Activated T-cell treated with anti-CD3 and anti-CD28 coated beads, Interleukin-2, amount 50 U/mL, for 4 hours (primary cell): ENCODE data around the gene FOXO1. TPM values are rescaled to one million over a fixed set of nuclear protein-coding genes. Genes with fewer than 3 reads are reported as not detected.

Source experiments
- ATAC-seq, 2 donors: fragments of 200-7000 bp; cut with Tn5 transposase; one replicate each; pipeline ENCODE4 v1.10.0; 2021
- DNase-seq: peaks from one replicate; pipeline ENCODE4 v3.0.0-alpha.2; 2020
- H3K27me3 Mint-ChIP-seq: one replicate; pipeline ENCODE4 v1.8.0; 2021; ENCODE audit warnings: low read depth, mixed read lengths
- H3K36me3 Mint-ChIP-seq: one replicate; pipeline ENCODE4 v1.8.0; 2022; ENCODE audit warnings: mixed read lengths; ENCODE audit not compliant: insufficient read depth
- H3K4me1 Mint-ChIP-seq: one replicate; pipeline ENCODE4 v1.8.0; 2021; ENCODE audit warnings: low read depth, mixed read lengths
- H3K4me3 Mint-ChIP-seq: one replicate; pipeline ENCODE4 v1.8.0; 2021; ENCODE audit warnings: mild to moderate bottlenecking, moderate library complexity, mixed read lengths
- H3K9me3 Mint-ChIP-seq: one replicate; pipeline ENCODE4 v1.8.0; 2021; ENCODE audit warnings: mixed read lengths
- total RNA-seq, 3 donors: library from RNA; stranded (reverse); gene quantifications; one replicate each; pipeline ENCODE4 v1.2.1, GENCODE V29; 2021

Gene FOXO1
- total RNA-seq, 3 donors from 2014 or later = 61.1 to 64.0 (median 62.7) TPM

GRCh38 chr13:40596484-40596883, 70.0 kb downstream of the FOXO1 start:
- H3K4me1 Mint-ChIP-seq = peaks cover 93% of the 10 kb centered on the region
- no peak for DNase-seq
- peak in 1 of 2 donors; percentile 7 for ATAC-seq
- peak overlapping the region; percentile 20 for H3K4me3 Mint-ChIP-seq
- H3K9me3 Mint-ChIP-seq = no peaks in the 10 kb centered on the region
- no peaks in the 10 kb centered on the region for H3K27me3 Mint-ChIP-seq
- peaks cover 10% of the 10 kb centered on the region for H3K36me3 Mint-ChIP-seq

GRCh38 chr13:40595693-40596092, 70.7 kb downstream of the FOXO1 start:
- H3K27me3 Mint-ChIP-seq = no peaks in the 10 kb centered on the region

GRCh38 chr13:40592035-40592434, 74.4 kb downstream of the FOXO1 start:
- peaks cover 96% of the 10 kb centered on the region for H3K4me1 Mint-ChIP-seq

More at GRCh38 chr13:40595693-40596092, 70.7 kb downstream of the FOXO1 start:
- Mint-ChIP-seq H3K4me3 (no peak overlapping the region), H3K36me3 (peaks cover 16% of the 10 kb centered on the region), H3K9me3 (no peaks in the 10 kb centered on the region), H3K4me1 (peaks cover 96% of the 10 kb centered on the region)
- ATAC-seq = no peak
- DNase-seq = no peak

DNA sequence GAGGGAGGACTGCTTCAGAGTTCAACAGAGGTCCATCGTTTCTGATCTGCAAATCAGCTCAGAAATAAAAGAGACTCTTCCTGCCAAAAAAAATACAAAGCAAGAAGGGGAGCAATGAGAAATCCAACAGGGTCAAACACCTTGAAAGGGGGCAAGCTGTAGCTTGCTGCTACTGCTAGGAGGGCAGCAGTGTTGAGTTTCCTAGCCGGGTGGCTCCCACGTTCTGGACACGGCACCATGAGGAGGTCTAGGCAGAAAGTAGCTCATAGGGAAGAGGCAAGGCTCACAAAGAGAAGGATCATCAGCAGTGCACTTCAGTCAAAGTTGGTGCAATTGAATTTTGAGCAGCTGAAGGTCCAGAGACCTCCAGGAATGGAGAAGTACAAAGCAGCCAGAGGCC, 75.3 kb downstream of the FOXO1 start:
- Mint-ChIP-seq H3K4me3 (peak overlapping the region; percentile 39), H3K27me3 (no peaks in the 10 kb centered on the region), H3K4me1 (peaks cover 96% of the 10 kb centered on the region), H3K9me3 (no peaks in the 10 kb centered on the region), H3K36me3 (peaks cover 6% of the 10 kb centered on the region)
- no peak for ATAC-seq
- DNase-seq = no peak

More at GRCh38 chr13:40592035-40592434, 74.4 kb downstream of the FOXO1 start:
- no peak for ATAC-seq
- no peak for DNase-seq
- Mint-ChIP-seq H3K4me3 (peak overlapping the region; percentile 14), H3K36me3 (peaks cover 6% of the 10 kb centered on the region), H3K9me3 (no peaks in the 10 kb centered on the region), H3K27me3 (no peaks in the 10 kb centered on the region)

DNA sequence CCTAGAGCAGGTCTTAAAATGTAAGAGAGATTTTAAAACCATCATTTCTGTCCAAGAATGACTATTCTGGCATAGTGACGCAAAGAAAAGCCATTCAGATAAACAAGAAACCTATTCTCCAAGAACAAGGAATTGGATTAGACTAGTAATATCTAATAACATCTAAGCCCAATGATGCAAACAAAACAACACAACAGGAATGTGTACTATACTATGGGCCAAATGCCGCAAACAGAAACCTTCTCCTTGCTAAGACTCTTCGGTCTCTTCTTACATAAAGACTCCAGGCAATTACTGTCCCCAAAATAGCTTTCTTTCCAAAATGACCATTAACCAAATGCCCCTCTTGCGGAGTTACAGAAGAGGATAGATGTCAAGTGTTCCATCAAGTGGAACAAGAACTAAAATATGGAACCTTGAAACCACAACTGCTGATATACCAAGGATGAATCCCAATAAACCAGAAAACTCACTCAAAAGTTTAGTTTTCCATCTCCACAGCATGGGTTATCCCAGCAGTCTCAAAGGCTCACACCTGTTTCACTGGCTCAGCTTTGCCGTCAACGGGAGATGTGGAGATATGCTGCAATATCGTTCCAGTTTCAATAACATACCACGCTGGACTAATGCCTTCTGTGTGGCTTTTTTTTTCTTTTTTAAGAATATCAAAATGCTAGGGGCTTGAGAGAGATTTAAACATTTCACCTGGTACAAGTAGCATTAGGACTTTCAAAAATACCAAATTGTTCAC, 76.2 kb downstream of the FOXO1 start:
- H3K4me1 Mint-ChIP-seq = peaks cover 95% of the 10 kb centered on the region
- no peaks in the 10 kb centered on the region for H3K27me3 Mint-ChIP-seq
- H3K36me3 Mint-ChIP-seq = peaks cover 6% of the 10 kb centered on the region
- ATAC-seq = no peak
- peak overlapping the region; percentile 52 for H3K4me3 Mint-ChIP-seq
- H3K9me3 Mint-ChIP-seq = no peaks in the 10 kb centered on the region
- no peak for DNase-seq

DNA sequence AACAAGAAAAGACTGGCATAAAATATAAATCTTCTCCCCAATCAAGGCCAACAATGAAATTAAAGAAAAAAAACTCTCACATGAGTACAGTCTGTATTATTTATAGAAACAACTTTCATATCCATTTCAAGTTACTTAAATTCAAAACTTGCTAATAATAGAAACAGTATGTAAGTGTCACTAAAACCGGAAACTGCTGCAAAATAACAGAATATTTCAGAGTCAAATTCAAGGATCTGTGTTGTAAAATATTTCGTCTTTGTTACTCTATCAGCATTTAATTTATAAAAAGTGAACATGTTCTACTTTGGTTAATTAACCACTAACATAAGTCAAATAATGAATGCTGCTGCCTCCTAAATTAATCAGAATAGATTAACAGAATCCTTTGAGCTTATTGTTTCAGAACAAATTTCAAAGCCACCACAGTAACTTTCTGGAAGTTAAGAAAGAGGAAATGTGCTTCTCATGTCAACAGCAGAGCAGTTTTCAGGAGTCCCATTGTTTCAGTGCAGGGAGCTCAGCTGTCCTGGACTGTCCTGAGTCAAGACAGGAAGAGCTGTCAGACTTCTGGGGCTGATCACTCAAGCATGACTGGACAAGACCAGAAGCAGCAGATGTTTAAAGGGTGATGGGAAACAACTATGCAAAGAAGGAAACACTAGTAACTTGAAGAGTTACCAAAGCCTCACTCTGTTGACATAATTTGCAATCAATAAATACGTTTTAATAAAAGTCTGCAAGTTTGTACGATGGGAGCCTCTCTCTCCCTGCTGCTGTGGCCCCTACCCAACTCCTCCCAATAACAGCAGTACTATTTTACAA, 76.9 kb downstream of the FOXO1 start:
- peak; percentile 51 to 57 for ATAC-seq
- DNase-seq = no peak
- peaks cover 94% of the 10 kb centered on the region for H3K4me1 Mint-ChIP-seq
- H3K27me3 Mint-ChIP-seq = no peaks in the 10 kb centered on the region
- peak overlapping the region; percentile 52 for H3K4me3 Mint-ChIP-seq
- no peaks in the 10 kb centered on the region for H3K9me3 Mint-ChIP-seq
- H3K36me3 Mint-ChIP-seq = peaks cover 11% of the 10 kb centered on the region

- DNase-seq (no peak), ATAC-seq (no peak)
- Mint-ChIP-seq H3K4me3 (no peak overlapping the region), H3K27me3 (no peaks in the 10 kb centered on the region), H3K36me3 (peaks cover 17% of the 10 kb centered on the region), H3K9me3 (peaks cover 7% of the 10 kb centered on the region), H3K4me1 (peaks cover 90% of the 10 kb centered on the region)
Measured at GRCh38 chr13:40588101-40588500, 78.3 kb downstream of the FOXO1 start.

DNA sequence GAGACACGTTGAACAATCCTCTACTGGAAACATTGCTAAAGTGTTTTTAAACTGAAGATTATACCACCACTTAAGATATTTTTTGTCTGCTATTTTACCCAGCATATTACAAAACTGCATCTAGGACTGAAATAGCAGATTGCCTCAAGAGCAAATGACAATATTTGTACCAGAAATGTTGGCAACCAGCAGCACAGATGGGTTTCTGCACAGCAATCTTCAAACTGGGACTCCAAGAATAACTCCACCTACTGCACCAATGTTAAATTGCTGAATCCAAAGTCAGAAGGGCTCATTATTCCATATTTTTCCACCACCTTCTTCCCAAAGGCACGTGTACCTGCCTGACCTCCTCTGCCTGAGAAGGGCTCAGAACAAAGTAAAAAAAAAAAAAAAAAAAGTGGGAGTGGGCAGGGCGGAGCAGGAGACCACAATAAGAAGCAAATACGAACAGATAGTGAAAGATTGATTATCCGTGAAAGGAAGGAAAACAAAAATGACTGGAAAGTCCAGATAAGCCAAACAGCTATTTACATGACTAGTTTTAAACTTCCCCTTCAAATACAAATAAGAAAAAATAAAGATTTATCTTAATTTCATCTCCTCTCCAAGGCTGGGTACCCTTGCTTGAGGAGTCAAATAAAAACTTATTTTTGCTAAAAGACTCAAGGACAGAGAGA, 79.4 kb downstream of the FOXO1 start:
- DNase-seq (no peak), ATAC-seq (no peak)
- H3K9me3 Mint-ChIP-seq = peaks cover 12% of the 10 kb centered on the region
- H3K27me3 Mint-ChIP-seq = no peaks in the 10 kb centered on the region
- H3K4me1 Mint-ChIP-seq = peaks cover 90% of the 10 kb centered on the region
- peaks cover 21% of the 10 kb centered on the region for H3K36me3 Mint-ChIP-seq
- H3K4me3 Mint-ChIP-seq = no peak overlapping the region

- peaks cover 18% of the 10 kb centered on the region for H3K36me3 Mint-ChIP-seq
- peaks cover 89% of the 10 kb centered on the region for H3K4me1 Mint-ChIP-seq
- ATAC-seq (peak in 1 of 2 donors; percentile 25), DNase-seq (no peak)
- no peak overlapping the region for H3K4me3 Mint-ChIP-seq
- peaks cover 12% of the 10 kb centered on the region for H3K9me3 Mint-ChIP-seq
- no peaks in the 10 kb centered on the region for H3K27me3 Mint-ChIP-seq
Measured at GRCh38 chr13:40585911-40586471, 80.5 kb downstream of the FOXO1 start.

DNA sequence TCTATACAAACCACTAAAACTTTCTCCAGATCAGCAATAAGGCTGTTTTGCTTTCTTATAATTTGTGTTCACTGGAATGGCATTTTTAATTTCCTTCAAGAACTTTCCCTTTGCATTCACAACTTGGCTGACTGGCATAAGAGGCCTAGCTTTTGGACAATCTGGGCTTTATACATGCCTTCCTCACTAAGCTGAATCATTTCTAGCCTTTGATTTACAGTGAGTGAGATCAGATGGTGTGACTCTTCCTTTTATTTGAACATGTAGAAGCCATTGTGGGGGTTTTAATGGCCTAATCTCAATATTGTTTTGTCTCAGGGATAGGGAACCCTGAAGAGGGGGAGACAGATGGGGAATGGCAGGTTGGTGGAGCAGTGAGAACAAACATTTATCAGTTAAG, 82.7 kb downstream of the FOXO1 start:
- peaks cover 89% of the 10 kb centered on the region for H3K4me1 Mint-ChIP-seq
- H3K4me3 Mint-ChIP-seq = no peak overlapping the region
- DNase-seq = no peak
- peaks cover 12% of the 10 kb centered on the region for H3K9me3 Mint-ChIP-seq
- peaks cover 15% of the 10 kb centered on the region for H3K36me3 Mint-ChIP-seq
- no peaks in the 10 kb centered on the region for H3K27me3 Mint-ChIP-seq
- ATAC-seq = peak; percentile 29 to 33

DNA sequence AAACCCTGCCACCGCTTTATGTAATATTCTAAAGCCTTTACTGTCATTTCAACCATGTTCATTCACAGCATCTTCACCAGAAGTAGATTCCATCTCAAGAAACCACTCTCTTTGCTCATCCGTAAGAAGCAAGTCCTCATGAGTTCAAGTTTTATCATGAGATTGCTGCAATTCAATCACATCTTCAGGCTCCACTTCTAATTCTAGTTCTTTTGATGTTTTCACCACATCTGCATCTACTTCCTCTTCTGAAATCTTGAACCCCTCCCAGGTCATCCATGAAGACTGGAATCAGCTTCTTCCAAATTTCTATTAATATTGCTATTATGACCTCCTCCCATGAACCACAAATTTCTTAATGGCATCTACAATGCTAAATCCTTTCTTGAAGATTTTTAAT, 83.9 kb downstream of the FOXO1 start:
- no peak for ATAC-seq

DNA sequence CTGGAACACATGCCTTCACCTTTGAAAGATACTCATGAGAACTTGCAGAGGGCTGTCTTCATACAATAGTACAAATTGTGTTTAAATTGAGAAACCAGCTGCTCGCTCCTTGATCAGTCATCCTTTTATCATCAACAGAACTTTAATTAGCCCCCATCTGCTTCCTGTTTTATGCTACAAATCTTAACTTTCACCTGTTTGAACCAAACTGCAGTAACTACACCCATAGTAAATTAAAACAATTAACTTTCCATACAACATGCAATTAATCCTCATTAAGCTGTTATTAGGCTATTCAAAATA, 85.2 kb downstream of the FOXO1 start:
- H3K9me3 Mint-ChIP-seq = peaks cover 12% of the 10 kb centered on the region
- no peaks in the 10 kb centered on the region for H3K27me3 Mint-ChIP-seq
- H3K36me3 Mint-ChIP-seq = peaks cover 18% of the 10 kb centered on the region
- peak overlapping the region; percentile 15 for H3K4me3 Mint-ChIP-seq
- ATAC-seq (peak in 1 of 2 donors; percentile 14), DNase-seq (no peak)
- peaks cover 88% of the 10 kb centered on the region for H3K4me1 Mint-ChIP-seq

More for the DNA sequence above, 83.9 kb downstream of the FOXO1 start:
- no peaks in the 10 kb centered on the region for H3K27me3 Mint-ChIP-seq
- no peak overlapping the region for H3K4me3 Mint-ChIP-seq
- H3K9me3 Mint-ChIP-seq = peaks cover 12% of the 10 kb centered on the region
- peaks cover 18% of the 10 kb centered on the region for H3K36me3 Mint-ChIP-seq
- H3K4me1 Mint-ChIP-seq = peaks cover 89% of the 10 kb centered on the region
- DNase-seq = no peak

- Mint-ChIP-seq H3K9me3 (peaks cover 12% of the 10 kb centered on the region), H3K4me3 (peak overlapping the region; percentile 40), H3K4me1 (peaks cover 88% of the 10 kb centered on the region), H3K36me3 (peaks cover 18% of the 10 kb centered on the region), H3K27me3 (no peaks in the 10 kb centered on the region)
- no peak for DNase-seq
- no peak for ATAC-seq
Measured at GRCh38 chr13:40580566-40581276, 85.7 kb downstream of the FOXO1 start.

- ATAC-seq (no peak), DNase-seq (no peak)
- no peak overlapping the region for H3K4me3 Mint-ChIP-seq
- H3K9me3 Mint-ChIP-seq = peaks cover 12% of the 10 kb centered on the region
- H3K4me1 Mint-ChIP-seq = peaks cover 90% of the 10 kb centered on the region
- peaks cover 13% of the 10 kb centered on the region for H3K36me3 Mint-ChIP-seq
- no peaks in the 10 kb centered on the region for H3K27me3 Mint-ChIP-seq
Measured at GRCh38 chr13:40579535-40579934, 86.9 kb downstream of the FOXO1 start.
